NCI-H146 treated with DMSO at 0.1 percent for 48 hours (cell line): ENCODE data around the gene SDHB.

ENCODE experiments used
- DNase-seq: peaks from one replicate; lab custom pipeline; 2025; ENCODE audit not compliant: unreplicated experiment; lab: John Stamatoyannopoulos, UW

Gene SDHB

GRCh38 chr1:16971341-16972188 lies 82.3 kb downstream of the SDHB start:
- DNase-seq: peak; percentile 39

GRCh38 chr1:16970132-16970910 lies 83.5 kb downstream of the SDHB start:
- DNase-seq: no peak

- DNase-seq: no peak
Observed at GRCh38 chr1:16969651-16970050, 84.2 kb downstream of the SDHB start.

DNA sequence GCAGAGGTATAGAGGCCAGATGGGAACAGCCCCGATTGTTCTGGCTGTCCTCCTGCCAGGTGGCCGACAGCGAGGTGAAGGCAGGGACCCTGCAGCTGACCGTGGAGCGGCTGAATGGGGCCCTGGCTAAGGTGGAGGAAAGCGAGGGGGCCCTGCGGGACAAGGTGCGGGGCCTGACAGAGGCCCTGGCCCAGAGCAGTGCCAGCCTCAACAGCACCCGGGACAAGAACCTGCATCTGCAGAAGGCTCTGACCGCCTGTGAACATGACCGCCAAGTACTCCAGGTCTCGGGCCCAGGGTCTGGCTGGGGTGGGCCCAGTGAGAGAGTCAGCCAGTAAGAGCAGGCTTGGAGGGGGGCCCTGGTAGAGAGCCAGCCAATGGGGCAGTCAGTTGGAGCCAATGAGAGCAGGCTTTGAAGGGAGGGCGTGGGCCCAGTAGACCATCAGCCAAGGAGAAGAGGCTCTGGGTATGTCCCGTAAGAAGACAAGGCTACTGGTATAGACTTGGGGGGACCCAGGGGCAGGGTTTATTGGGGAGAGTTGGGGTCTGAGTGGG lies 84.7 kb downstream of the SDHB start:
- DNase-seq: no peak
